A673 (cell line): ENCODE measurements around the gene DDIT4L. TPM values are rescaled to one million over a fixed set of nuclear protein-coding genes. Genes with fewer than 3 reads are reported as not detected.
"Not testable (repeated sequence)": the region's sequence is repeated elsewhere in the genome, so short reads cannot be mapped to it uniquely, and the experiment has no call there.

Experiments
- BruUV-seq: library from RNA; stranded (reverse); fragments of 400-500 nt; replicated peaks from 2 replicates; lab custom pipeline; 2021; lab: Mats Ljungman, UMichigan
- CTCF ChIA-PET: fragments of 300-600 bp; sonication (Branson Sonifier 250); formaldehyde crosslinking; loops from one replicate; lab custom pipeline; 2022; ENCODE audit warnings: antibody characterized with exemption; lab: Charles Lee
- POLR2A ChIA-PET: fragments of 300-600 bp; sonication (Branson Sonifier 250); formaldehyde crosslinking; loops from one replicate; lab custom pipeline; 2022; ENCODE audit warnings: antibody characterized with exemption; ENCODE audit not compliant: low non-redundant PET; lab: Charles Lee
- DNase-seq: peaks from one replicate; pipeline ENCODE4 v3.0.0-alpha.2; 2015; ENCODE audit warnings: low spot score
- H3K27ac ChIP-seq: fragments of 200-600 bp; sonication (generic); 2 replicates; pipeline ENCODE4 v1.5.1; 2016; ENCODE audit warnings: mixed run types, low read depth, mild to moderate bottlenecking, mixed read lengths, antibody characterized with exemption, low read length; ENCODE audit not compliant: poor library complexity, severe bottlenecking
- H3K27me3 ChIP-seq: fragments of 200-600 bp; sonication (generic); replicated peaks from 2 replicates; pipeline ENCODE4 v1.6.1; 2017; ENCODE audit warnings: mixed run types, low read depth, mild to moderate bottlenecking, mixed read lengths, antibody characterized with exemption, low read length; ENCODE audit not compliant: insufficient read depth, poor library complexity
- H3K36me3 ChIP-seq: fragments of 200-600 bp; sonication (generic); 2 replicates; pipeline ENCODE4 v1.6.1; 2016; ENCODE audit warnings: mixed run types, mild to moderate bottlenecking, mixed read lengths, antibody characterized with exemption, low read length; ENCODE audit not compliant: insufficient read depth, poor library complexity, severe bottlenecking
- H3K4me1 ChIP-seq: fragments of 200-600 bp; sonication (generic); 2 replicates; pipeline ENCODE4 v1.6.1; 2017; ENCODE audit warnings: mixed run types, mild to moderate bottlenecking, mixed read lengths, antibody characterized with exemption, low read length; ENCODE audit not compliant: insufficient read depth, poor library complexity, severe bottlenecking
- H3K4me3 ChIP-seq: fragments of 200-600 bp; sonication (generic); 2 replicates; pipeline ENCODE4 v1.5.1; 2016; ENCODE audit warnings: low read depth, mixed run types, mild to moderate bottlenecking, mixed read lengths, low read length; ENCODE audit not compliant: poor library complexity, severe bottlenecking
- H3K9me3 ChIP-seq: fragments of 200-600 bp; sonication (generic); 2 replicates; pipeline ENCODE4 v1.6.1; 2016; ENCODE audit warnings: mixed run types, low read depth, mild to moderate bottlenecking, mixed read lengths, antibody characterized with exemption, low read length; ENCODE audit not compliant: poor library complexity, severe bottlenecking
- CTCF ChIP-seq: fragments of 300-800, 200-600 bp; sonication (generic); conservative IDR thresholded peaks from 2 replicates; pipeline ENCODE4 v1.5.1; 2017; ENCODE audit warnings: low read depth, mild to moderate bottlenecking, antibody characterized with exemption, low read length, moderate library complexity, mixed read lengths
- EZH2 ChIP-seq: fragments of 200-600 bp; sonication (generic); IDR thresholded peaks from 2 replicates; pipeline ENCODE4 v1.6.1; 2017; ENCODE audit warnings: borderline replicate concordance, low read depth, mild to moderate bottlenecking, mixed read lengths, antibody characterized with exemption, low read length; ENCODE audit not compliant: poor library complexity, severe bottlenecking
- intact Hi-C: fragments of 100-400 bp; cut with micrococcal nuclease; formaldehyde crosslinking; loops from one replicate; pipeline ENCODE4 v1.10.0; 2022; ENCODE audit not compliant: unreplicated experiment
- total RNA-seq: library from RNA; stranded (reverse); gene quantifications from 2 replicates; pipeline ENCODE4 v1.2.3, GENCODE V29; 2021

Gene DDIT4L
- total RNA-seq, 1 experiment from 2014 or later, result 0.15 TPM

DNA sequence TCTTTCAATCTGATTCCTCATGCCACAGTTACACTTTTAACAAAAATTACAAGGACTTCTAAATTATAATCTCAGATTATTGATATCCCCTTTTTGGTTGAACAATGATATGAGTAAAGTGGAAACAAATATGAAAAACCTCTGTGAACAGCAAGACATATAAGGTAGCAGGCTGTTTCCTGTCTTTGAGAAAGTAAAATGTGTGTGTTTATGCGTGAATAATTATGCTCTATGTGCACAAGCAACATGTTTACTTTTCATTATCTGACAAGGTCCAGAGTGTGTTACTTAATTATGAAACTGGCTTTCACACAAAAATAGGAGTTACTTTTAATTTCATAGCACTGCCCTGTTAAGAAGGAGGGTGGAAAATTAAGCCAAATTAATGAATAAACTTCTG is 43.1 kb downstream of the DDIT4L start:
- TF ChIP-seq EZH2, result no peak
- no peak for DNase-seq
- intact Hi-C loops, result no loop called here
- POLR2A ChIA-PET, result no interaction called here
- Histone ChIP-seq H3K4me1 (no peaks in the 10 kb centered on the region), H3K27me3 (no peaks in the 10 kb centered on the region), H3K27ac (no peak overlapping the region), H3K9me3 (no peaks in the 10 kb centered on the region), H3K36me3 (no peaks in the 10 kb centered on the region), H3K4me3 (no peak overlapping the region)
- CTCF ChIA-PET, result no interaction called here
- no TSS peak for BruUV-seq

GRCh38 chr4:100146756-100147155 is 43.5 kb downstream of the DDIT4L start:
- no peak for DNase-seq
- no peaks in the 10 kb centered on the region for H3K9me3 ChIP-seq
- intact Hi-C loops, result no loop called here
- H3K4me3 ChIP-seq, result no peak overlapping the region
- no peak overlapping the region for H3K27ac ChIP-seq
- ChIA-PET POLR2A (no interaction called here), CTCF (no interaction called here)
- no peaks in the 10 kb centered on the region for H3K27me3 ChIP-seq
- TF ChIP-seq CTCF (no peak), EZH2 (no peak)
- no peaks in the 10 kb centered on the region for H3K36me3 ChIP-seq
- H3K4me1 ChIP-seq, result no peaks in the 10 kb centered on the region
- BruUV-seq, result no TSS peak

DNA sequence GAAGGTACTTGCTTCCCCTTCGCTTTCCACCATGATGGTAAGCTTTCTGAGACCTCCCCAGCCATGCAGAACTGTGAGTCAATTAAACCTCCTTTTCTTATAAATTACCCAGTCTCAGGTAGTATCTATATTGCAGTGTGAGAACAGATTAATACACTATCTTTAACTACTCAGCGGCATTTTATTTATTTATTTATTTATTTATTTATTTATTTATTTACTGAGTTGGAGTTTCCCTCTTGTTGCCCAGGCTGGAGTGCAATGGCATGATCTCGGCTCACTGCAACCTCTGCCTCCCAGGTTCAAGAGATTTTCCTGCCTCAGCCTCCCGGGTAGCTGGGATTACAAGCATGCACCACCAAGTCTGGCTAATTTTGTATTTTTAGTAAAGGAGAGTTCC is 52.9 kb downstream of the DDIT4L start:
- BruUV-seq, H3K27me3 ChIP-seq, H3K4me3 ChIP-seq, intact Hi-C loops, POLR2A ChIA-PET, CTCF ChIA-PET, DNase-seq, H3K27ac ChIP-seq, H3K36me3 ChIP-seq, H3K4me1 ChIP-seq: not testable (repeated sequence)
- peaks cover 12% of the 10 kb centered on the region for H3K9me3 ChIP-seq

Other genes with a start within 250 kb of the DDIT4L start
- gene DNAJB14, start 243.8 kb downstream of the DDIT4L start, total RNA-seq, result 33.5 and 36.4 TPM in 2 replicates
- gene H2AZ1, start 240.2 kb downstream of the DDIT4L start, total RNA-seq, result 1,005 and 1,095 TPM in 2 replicates